Activated naive CD8-positive, alpha-beta T cell treated with anti-CD3 and anti-CD28 coated beads, Interleukin-2, amount 50 U/mL, for 16 hours (primary cell): ENCODE data around the gene BEX1.
"Not testable (repeated sequence)": the region's sequence is repeated elsewhere in the genome, so short reads cannot be mapped to it uniquely, and the experiment has no call there.

Experiments used
- DNase-seq: peaks from one replicate; pipeline ENCODE4 v3.0.0-alpha.2; 2020; ENCODE audit warnings: low read depth, low spot score

BEX1 gene

DNA sequence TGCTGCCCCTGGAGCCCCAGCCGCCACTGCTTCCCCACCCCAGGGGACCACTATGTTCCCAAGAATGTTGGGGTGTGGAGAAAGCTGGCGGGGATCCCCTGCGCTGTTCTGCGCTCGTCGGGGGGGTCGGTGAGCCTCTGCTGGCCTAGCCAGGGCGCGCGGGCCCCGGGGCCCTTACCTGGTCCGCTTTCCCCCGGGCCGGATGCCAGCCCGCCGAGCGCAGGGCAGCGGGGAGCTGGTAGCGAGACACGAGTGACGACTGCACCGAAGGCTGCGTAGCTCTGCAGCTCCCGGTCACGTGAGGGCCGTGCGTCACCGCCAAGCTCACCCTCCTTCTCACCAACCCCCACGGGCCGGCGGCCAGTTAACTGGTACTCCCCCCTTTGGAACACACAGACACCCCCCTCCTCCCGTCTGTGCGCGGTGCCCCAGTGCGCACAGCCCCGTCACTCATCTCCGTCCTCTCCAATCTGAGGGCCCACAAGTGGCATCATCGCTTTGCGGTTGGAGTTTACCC lies at the start of gene BEX1:
Gene BEX1 (minus strand): TSS at position 254 of the 517 bp plus-strand sequence. CDS start 897 bp downstream, outside the sequence.
- DNase-seq: no peak

DNA sequence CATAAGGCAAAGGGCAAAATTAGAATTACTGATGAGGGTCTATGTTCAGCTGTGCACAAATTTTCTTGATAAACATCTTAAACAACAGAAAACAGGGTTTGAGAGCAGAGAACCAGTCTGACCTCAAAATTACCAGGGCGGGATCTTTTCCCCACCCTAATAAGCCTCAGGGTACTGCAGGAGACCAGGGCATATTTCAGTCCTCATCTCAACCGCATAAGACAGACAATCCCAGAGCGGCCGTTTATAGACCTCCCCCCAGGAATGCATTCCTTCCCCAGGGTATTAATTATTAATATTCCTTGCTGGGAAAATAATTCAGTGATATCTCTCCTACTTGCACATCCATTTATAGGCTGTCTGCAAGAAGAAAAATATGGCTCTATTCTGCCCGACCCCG lies 45.5 kb upstream of the BEX1 start:
- DNase-seq: not testable (repeated sequence)

DNA sequence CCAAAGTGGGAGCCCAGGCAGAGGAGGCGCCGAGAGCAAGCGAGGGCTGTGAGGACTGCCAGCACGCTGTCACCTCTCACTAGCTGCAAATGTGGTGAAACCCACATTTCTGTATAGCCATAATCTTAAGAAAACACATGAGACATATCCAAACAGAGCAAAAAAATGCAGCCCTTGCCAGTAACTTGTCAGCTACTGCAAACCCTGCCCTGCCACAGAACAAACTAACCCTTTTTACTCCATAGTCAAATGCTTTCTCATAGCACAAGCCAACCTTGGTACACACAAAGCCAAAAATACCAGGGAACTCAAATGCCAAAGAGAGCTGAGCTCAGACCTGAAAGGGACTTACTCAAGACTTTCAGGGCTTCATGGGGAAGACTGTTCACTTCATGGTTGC lies 43.9 kb upstream of the BEX1 start:
- no peak for DNase-seq

DNA sequence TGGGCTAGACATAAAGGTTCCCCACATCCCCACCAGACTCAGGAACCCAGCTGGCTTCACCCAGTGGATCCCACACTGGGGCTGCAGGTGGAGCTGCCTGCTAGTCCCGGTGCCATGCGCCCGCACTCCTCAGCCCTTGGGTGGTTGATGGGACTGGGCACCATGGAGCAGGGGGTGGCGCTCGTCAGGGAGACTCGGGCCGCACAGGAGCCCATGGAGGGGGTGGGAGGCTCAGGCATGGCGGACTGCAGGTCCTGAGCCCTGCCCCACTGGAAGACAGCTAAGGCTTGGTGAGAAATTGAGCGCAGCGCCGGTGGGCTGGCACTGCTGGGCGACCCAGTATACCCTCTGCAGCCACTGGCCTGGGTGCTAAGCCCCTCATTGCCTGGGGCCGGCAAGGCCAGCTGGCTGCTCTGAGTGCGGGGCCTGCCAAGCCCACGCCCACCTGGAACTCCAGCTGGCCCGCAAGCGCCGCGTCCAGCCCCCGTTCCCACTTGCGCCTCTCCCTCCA lies 43.3 kb upstream of the BEX1 start:
- DNase-seq: not testable (repeated sequence)

DNA sequence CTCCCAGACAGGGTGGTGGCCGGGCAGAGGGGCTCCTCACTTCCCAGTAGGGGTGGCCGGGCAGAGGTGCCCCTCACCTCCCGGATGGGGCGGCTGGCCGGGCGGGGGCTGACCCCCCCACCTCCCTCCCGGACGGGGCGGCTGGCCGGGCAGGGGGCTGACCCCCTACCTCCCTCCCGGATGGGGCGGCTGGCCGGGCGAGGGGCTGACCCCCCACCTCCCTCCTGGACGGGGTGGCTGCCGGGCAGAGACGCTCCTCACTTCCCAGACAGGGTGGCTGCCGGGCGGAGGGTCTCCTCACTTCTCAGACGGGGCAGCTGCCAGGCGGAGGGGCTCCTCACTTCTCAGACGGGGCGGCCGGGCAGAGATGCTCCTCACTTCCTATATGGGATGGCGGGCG lies 40.4 kb upstream of the BEX1 start:
- DNase-seq: not testable (repeated sequence)

DNA sequence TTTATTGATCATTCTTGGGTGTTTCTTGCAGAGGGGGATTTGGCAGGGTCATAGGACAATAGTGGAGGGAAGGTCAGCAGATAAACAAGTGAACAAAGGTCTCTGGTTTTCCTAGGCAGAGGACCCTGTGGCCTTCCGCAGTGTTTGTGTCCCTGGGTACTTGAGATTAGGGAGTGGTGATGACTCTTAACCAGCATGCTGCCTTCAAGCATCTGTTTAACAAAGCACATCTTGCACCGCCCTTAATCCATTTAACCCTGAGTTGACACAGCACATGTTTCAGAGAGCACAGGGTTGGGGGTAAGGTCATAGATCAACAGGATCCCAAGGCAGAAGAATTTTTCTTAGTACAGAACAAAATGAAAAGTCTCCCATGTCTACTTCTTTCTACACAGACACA lies 39.9 kb upstream of the BEX1 start:
- not testable (repeated sequence) for DNase-seq

DNA sequence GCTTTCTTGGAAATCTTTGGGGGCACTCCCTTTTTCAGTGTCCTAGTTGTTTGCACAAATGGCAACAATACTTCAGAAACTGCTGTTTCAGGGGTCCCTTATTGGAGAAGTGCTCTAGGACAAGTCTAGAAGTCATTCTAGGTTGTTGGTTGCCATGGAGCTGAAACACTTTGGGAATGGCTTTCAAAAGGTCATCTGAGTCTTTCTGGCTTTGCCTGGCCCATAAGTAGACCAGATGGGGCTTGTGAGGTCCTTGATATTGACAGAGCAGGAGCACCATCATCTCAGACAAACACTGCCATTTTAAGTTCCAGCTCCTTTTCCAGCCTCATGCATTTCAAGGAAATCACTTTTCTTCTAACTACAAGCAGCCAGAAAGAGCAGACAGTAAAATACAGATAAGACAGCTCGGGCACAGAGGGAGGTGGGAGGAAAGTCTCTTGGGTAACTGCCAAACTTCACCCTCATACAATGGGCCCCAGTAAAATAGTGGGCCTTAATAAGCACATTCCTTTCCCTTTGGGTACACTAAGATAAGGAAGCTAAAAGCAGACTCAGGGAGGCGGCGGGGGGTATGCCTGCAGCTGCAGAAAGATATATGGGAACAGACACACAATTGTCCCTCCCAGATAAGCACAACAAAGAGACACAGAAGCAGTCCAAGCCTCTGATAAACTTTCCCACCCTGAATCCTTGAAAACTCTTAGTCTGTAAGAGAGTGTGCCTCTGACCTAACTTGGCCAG lies 37.5 kb upstream of the BEX1 start:
- no peak for DNase-seq

DNA sequence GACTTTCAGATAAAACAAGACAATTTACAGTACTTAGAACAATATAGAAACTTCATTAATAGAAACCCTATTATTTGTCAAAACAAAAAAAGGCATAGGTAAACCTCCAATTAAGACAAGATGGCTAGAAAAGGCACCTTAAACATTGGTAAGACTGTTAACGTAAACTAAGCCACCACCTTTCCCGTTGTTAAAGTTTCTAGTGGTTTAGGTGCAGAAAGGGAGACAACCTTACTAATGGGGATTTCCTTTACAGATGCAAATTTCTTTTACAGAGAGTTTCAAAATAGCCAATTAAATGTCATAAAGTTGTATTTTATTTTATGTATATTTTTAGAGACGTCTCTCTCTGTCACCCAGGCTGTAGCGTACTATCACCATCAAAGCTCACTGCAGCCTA lies 36.5 kb upstream of the BEX1 start:
- DNase-seq: no peak

DNA sequence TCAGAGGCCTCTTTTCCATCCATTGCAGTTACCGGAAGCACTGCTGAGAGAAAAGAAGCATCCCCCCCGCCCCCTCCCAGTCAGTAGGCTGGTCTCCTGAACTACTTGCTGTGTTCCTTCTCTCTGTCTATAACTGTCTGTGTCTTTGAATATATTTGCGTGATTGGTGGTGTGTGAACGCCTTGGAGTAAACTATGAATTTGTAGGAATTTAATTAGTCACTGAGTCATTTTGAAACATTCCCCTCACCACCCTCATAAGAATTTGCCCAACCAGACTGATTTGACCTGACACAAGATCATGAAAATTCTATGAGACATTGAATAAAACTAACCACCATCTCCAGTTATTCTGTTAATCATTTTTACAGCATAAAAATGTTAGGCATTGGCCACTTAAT lies 35.7 kb upstream of the BEX1 start:
- no peak for DNase-seq

DNA sequence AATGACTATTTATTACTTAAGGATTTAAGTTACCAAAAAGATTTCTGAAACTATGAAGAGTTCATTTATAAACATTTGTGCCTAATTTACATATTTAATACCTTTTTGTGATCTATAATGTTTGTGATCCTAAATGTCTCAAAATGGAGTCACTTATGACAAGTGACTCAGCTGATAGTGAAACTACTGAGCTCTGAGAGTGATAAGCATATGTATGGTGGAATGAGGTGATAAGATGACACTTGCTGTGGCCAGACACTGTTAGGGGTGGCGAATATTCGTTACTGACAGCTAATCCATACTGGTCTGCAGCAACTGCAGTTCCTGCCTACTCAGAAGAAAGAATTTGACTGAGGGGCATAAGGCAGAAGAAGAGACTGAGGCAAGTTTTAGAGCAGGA lies 34.5 kb upstream of the BEX1 start:
- no peak for DNase-seq

DNA sequence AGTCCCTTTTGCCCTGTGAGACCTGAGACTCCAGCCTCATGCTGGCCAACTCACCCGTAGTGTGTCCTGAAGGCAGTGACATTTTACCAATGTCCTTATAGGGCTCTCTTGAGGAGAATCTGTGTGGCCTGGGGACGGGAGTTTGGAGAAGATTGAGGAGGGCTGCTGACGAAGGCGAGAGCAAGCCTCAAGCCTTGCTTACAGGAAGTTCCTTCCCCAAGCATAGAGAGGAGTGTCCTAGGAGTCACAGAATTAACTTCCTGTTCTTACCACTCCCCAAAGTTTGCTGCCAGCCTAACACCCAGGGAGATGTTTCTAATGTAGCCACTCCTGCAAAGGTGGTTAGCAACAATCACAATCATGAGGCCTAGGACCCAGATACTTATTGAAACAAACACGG lies 29.0 kb upstream of the BEX1 start, which contains the start of gene NXF3:
Gene NXF3 (minus strand): TSS at position 202 of the 400 bp plus-strand sequence. CDS start 120 bp downstream, at position 82.
- no peak for DNase-seq

DNA sequence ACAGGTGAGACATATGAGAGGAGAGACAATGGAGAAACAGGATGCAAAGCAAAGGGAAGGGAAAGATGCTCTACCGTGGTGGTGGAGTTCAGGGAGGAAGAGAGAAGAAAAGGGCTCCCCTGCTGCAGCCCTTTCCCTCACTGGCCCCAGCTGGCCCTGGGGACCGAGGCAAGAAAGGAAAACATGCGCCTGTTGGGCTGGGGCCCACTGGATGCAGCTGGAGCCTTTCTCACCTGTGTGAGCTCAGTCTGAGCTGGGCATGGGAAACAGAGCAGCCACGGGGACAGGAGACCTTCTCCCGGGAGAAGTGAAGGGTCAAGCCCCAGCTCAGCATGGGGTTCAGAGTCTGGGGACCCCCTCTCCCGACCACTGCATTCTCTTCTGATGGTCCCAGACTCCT lies 17.1 kb upstream of the BEX1 start:
- no peak for DNase-seq

DNA sequence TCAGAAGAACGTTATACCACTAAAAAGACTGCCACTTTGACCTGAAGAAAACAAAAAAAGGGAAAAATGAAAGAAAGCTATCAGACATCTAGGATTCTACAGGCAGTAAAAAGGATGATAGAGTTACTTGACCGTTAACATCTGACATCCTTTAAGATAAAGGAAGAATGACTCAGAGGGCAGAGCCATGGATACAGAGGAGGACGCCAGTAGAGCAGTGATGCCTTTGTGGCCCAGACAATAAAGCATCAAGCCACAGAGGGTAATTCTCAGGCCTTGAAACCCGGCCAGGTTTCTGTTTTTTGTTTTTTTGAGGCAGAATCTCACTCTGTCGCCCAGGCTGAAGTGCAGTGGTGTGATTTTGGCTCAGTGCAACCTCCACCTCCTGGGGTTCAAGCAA lies 9.5 kb upstream of the BEX1 start:
- DNase-seq: no peak

DNA sequence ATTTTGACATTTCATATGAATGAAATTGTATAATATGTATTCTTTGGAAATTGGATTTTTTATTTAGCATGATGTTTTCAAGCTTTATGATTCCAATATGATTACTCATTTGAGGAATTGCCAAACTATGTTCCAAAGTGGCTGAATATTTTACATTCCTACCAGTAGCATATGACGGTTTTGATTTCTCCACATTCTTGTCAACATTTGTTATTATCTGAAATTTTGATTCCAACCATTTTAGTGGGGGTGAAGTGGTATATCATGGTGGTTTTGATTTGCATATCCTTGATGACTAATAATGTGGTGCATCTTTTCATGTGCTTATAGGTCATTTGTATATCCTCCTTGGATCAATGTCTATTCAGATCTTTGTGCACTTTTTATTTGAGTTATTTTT lies 2.6 kb upstream of the BEX1 start:
- DNase-seq: no peak

DNA sequence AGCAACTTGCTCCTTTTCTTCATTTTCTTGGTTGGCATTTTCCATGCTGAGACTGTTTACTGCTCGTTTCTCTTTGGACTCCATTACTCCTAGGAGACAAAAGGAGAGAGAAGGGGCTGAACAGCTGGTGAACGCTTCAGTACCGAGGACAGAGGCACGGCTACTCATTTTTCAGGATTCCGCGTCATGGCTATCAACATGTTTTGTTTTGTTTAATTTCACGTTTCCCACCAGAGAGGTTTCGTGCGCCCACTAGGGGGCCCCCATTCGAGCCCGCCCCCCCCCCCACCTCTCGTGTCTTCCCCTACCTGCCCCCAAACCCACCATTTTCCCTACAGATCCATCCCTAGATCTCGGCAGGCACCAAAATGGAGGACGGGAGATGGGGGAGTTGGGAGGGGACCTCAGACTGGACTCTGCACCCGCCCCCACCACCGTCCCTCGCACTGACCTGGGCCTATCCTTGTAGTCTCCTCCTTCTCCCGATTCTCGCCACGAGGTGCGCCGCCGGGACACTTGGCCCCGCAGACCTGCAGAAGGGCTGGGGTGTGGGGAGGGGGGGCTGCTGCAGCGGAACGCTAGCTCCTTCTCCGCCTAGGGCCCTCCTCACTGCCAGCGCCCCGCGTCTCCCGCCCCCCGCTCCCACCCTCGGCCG lies 653 bp downstream of the BEX1 start:
- no peak for DNase-seq

DNA sequence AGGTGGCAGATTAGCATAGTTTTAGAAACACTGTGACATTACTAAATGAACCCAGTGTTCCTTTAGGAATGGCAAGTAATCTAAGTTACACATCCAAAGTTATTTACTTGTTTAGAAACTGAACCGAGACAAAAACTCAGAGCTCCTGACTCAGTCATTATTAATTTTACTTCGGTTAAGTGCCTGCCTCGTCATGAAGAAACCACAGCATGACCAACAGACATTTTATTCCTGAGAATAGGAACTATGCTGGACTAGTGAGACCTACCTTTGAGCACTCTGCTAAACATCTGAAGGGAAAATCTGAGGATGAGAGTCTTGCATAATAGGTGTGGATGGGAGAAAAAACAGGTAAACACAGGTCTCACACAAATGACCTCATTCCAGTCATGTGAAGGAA lies 2.5 kb downstream of the BEX1 start:
- no peak for DNase-seq

DNA sequence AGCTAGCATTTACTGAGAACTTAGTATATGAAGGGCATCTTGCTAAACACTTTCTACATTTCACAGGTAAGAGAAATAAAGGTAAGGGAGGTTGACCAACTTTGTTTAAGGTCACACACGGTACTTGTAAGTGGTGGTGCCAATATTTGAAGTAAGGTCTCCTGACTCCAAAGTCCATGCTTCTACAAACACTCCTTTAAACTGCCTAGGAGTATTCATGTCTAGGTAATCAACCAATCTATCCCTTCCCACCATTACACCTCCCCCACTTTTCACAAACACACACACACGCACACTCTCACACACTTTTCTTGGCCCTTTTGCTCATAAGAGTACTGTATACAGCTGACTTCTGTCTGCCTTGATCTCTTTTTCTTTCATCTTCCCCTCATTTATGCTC lies 7.1 kb downstream of the BEX1 start:
- no peak for DNase-seq

DNA sequence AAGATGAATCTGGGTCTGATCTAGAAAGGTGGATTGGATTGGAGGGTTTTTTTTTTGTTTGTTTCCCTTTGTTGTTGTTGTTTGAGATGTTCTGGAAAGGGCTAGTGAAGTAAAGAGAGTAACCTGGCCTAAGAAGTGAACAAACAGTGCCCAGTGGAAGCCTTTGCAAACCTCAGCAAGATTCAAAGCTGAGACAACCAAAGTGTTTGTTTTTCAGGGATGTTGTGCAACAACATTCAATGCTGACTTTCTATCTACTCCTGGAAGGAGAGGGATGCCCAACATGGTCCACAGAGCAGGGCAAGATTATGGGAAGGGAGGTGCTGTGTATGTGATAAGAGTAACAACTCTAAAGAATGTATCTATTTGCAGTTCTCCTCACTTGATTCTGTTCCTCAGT lies 11.3 kb downstream of the BEX1 start:
- no peak for DNase-seq

DNA sequence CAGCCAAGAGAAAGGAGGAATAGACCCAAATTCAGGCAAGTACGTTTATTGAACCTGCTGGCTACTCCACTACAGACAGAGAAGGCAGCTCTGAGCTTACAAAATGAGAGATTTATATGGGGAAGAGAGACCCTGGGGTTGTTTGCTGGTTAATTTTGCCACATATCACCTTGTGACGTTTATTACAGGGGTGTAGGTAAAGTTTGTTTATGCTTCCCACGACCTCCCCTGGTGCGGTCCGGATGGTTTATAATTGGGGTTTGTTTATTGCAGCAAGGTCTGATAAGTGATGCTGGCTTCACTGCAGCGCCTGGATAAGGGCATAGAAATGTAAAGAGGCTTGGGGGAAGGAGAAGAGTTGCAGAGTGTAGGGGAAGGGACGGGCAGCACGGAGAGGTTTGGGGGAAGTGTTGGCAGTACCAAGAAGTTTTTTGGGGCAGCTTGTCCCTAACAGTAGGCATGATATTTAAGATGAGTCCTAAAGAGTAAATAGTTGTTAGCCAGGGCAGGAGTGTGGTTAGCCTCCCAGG lies 12.6 kb downstream of the BEX1 start:
- DNase-seq: no peak

DNA sequence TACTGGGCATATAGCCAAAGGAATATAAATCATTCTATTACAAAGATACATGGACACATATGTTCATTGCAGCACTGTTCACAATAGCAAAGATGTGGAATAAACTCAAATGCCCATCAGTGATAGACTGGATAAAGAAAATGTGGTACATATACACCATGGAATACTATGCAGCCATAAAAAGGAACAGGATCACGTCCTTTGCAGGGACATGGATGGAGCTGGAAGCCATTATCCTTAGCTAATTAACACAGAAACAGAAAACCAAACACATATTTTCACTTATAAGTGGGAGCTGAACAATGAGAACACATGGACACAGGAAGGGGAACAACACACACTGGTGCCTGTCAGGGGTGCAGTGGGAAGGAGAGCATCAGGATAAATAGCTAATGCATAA lies 30.6 kb downstream of the BEX1 start:
- not testable (repeated sequence) for DNase-seq

DNA sequence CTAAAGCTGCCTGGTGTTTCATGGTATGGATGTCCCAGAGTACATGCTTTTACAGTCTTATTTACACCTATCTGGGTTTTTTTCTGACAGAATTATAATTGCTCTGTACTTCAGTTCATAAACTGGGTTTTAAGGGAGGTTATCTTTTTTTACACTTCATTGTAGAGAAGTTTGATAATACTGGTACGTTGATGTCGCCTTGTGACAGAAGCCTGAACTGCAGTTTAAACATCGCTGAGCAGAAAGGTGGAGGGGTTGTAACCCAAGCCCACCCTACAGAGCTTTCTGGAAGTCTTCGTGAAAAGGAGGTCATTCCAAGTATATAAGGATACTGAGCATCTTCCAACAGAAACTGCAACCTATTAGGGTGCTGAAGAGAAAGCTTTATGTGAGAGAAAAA lies 46.4 kb downstream of the BEX1 start:
- DNase-seq: no peak

DNA sequence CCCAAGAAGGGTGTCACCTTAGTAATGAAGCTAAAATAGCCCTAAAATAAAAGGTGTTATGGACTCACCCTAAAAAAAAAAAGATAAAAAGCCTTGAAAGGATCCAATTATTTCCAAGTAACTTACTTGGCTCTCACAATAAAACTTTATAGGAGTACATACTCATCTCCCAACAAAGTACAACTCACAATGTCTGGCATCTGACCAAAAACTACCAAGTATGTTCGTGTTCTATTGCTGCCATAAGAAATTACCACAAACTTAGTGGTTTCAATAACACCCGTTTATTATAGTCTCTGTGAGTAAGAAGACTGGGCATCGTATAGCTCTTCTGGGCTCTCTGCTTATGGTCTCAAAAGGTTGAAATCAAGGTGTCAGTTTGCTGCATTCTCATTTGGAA lies 51.0 kb downstream of the BEX1 start:
- no peak for DNase-seq
